HepG2 (cell line): ENCODE data around the gene ZMIZ1. TPM values are rescaled to one million over a fixed set of nuclear protein-coding genes. Genes with fewer than 3 reads are reported as not detected.

Experiments used
- ARID5B ChIP-seq: IDR thresholded peaks from 2 replicates; pipeline ENCODE4 v1.4.0; 2020; ENCODE audit warnings: mild to moderate bottlenecking, missing genetic modification reagents
- DR1 ChIP-seq: sonication (generic); formaldehyde crosslinking; IDR thresholded peaks from 2 replicates; pipeline ENCODE4 v1.8.0; 2021; ENCODE audit warnings: mild to moderate bottlenecking, missing genetic modification reagents, inconsistent platforms
- HINFP ChIP-seq: sonication (generic); formaldehyde crosslinking; IDR thresholded peaks from 2 replicates; pipeline ENCODE4 v1.4.0; 2020; ENCODE audit warnings: low read depth, mild to moderate bottlenecking, missing genetic modification reagents
- HOXA3 ChIP-seq: sonication (generic); formaldehyde crosslinking; IDR thresholded peaks from 2 replicates; pipeline ENCODE4 v1.5.0; 2020; ENCODE audit warnings: missing genetic modification reagents
- KDM4B ChIP-seq: sonication (generic); formaldehyde crosslinking; IDR thresholded peaks from 2 replicates; pipeline ENCODE4 v1.4.0; 2020; ENCODE audit warnings: missing genetic modification reagents
- NBN ChIP-seq: fragments of 450-650 bp; conservative IDR thresholded peaks from 2 replicates; pipeline ENCODE4 v1.6.1; 2017
- POLR2G ChIP-seq: fragments of 200-400 bp; formaldehyde crosslinking; IDR thresholded peaks from 2 replicates; pipeline ENCODE4 v1.6.1; 2018; ENCODE audit warnings: mild to moderate bottlenecking, low read depth, low read length, moderate library complexity
- RCOR2 ChIP-seq: IDR thresholded peaks from 2 replicates; pipeline ENCODE4 v1.6.1; 2016; ENCODE audit warnings: missing biosample characterization, missing genetic modification reagents
- SIN3B ChIP-seq: fragments of 150-350 bp; IDR thresholded peaks from 2 replicates; pipeline ENCODE4 v1.6.1; 2014; ENCODE audit warnings: low read length
- TCF7 ChIP-seq: sonication (generic); IDR thresholded peaks from 2 replicates; pipeline ENCODE4 v1.6.1; 2016; ENCODE audit warnings: antibody characterized with exemption, low read depth
- TFE3 ChIP-seq: IDR thresholded peaks from 2 replicates; pipeline ENCODE4 v1.6.1; 2016
- TMF1 ChIP-seq: sonication (generic); formaldehyde crosslinking; IDR thresholded peaks from 2 replicates; pipeline ENCODE4 v1.8.1; 2022; ENCODE audit warnings: low read depth, missing genetic modification reagents
- ZBTB49 ChIP-seq: sonication (generic); formaldehyde crosslinking; IDR thresholded peaks from 2 replicates; pipeline ENCODE4 v1.4.0; 2020; ENCODE audit warnings: missing genetic modification reagents, borderline replicate concordance
- ZNF230 ChIP-seq: sonication (generic); formaldehyde crosslinking; IDR thresholded peaks from 2 replicates; pipeline ENCODE4 v1.4.0; 2020; ENCODE audit warnings: mild to moderate bottlenecking, missing genetic modification reagents
- ZNF546 ChIP-seq: sonication (generic); formaldehyde crosslinking; conservative IDR thresholded peaks from 2 replicates; pipeline ENCODE4 v1.8.1; 2023; ENCODE audit warnings: mild to moderate bottlenecking, missing genetic modification reagents
- ZUFSP ChIP-seq: sonication (generic); formaldehyde crosslinking; IDR thresholded peaks from 2 replicates; pipeline ENCODE4 v1.9.0; 2021; ENCODE audit warnings: missing genetic modification reagents, mild to moderate bottlenecking, borderline replicate concordance
- polyA plus RNA-seq, 8 experiments: library from polyadenylated mRNA; depleted of rRNA in 3 of 8; stranded (reverse) in 7 of 8; unstranded in 1 of 8; fragments of >200 nt; fragmentation: Illumina TruSeq in 4 of 8; extraction: Trizol in 4 of 8; gene quantifications; 2 replicates each; pipeline versions ENCODE4 v1.2.1 to v1.2.3, GENCODE V29; 2011 to 2016; ENCODE audit warnings: low read depth in 4 of 8, missing spikeins in 1 of 8, mixed read lengths in 1 of 8; ENCODE audit not compliant: insufficient read depth in 1 of 8
- total RNA-seq, 5 experiments: library from RNA; depleted of rRNA; stranded (reverse); fragments of >200 nt; fragmentation: Illumina TruSeq; extraction: Trizol; gene quantifications; 2 replicates each; pipeline ENCODE4 v1.2.3, GENCODE V29; 2016; ENCODE audit warnings: low read depth in 1 of 5

The ZMIZ1 gene
- total and polyA plus RNA-seq, 2 of the 13 experiments (the other 11 are each of a cell fraction or from before 2014, with no cell fraction given): 5.3 to 10.2 TPM

- TF ChIP-seq ZBTB49 (no peak), POLR2G (no peak; the same call in 1 of the 2 replicates), ZNF546 (no peak), ARID5B (CRISPR knock-in tag) (peak; percentile 93), RCOR2 (CRISPR knock-in tag) (peak; percentile 99), HOXA3 (CRISPR knock-in tag) (peak; percentile 94), KDM4B (no peak), DR1 (0 out of 2 replicates have a peak, but pooled peaks have one; percentile 41), NBN (no peak), ZNF230 (CRISPR knock-in tag) (peak; percentile 50; the same call in 1 of the 2 replicates), HINFP (CRISPR knock-in tag) (peak; percentile 81; the same call in 1 of the 2 replicates), TFE3 (CRISPR knock-in tag) (peak; percentile 94), TCF7 (peak; percentile 95), ZUFSP (CRISPR knock-in tag) (no peak), TMF1 (CRISPR knock-in tag) (no peak), SIN3B (no peak)
Observed at GRCh38 chr10:79058899-79059841, 9.6 kb upstream of the ZMIZ1 start (continued).
